Smooth muscle cell (in vitro differentiated cells): ENCODE data around the gene OR4B1. TPM values are rescaled to one million over a fixed set of nuclear protein-coding genes. Genes with fewer than 3 reads are reported as not detected.
"Not testable (repeated sequence)": the region's sequence is repeated elsewhere in the genome, so short reads cannot be mapped to it uniquely, and the experiment has no call there.

Experiments used
- DNase-seq: peaks from one replicate; lab custom pipeline; 2025; ENCODE audit not compliant: unreplicated experiment; lab: John Stamatoyannopoulos, UW
- H2AFZ ChIP-seq: fragments of 200-600 bp; sonication (generic); 2 replicates; pipeline ENCODE4 v1.6.0; 2016; ENCODE audit warnings: antibody characterized with exemption, low read depth, mild to moderate bottlenecking
- H3F3A ChIP-seq: fragments of 200-600 bp; sonication (generic); 2 replicates; pipeline ENCODE4 v1.6.0; 2017; ENCODE audit warnings: antibody characterized with exemption, low read depth
- H3K27ac ChIP-seq: fragments of 200-600 bp; sonication (generic); 2 replicates; pipeline ENCODE4 v1.5.1; 2016; ENCODE audit warnings: low read depth, mild to moderate bottlenecking
- H3K27me3 ChIP-seq: fragments of 200-600 bp; sonication (generic); 2 replicates; pipeline ENCODE4 v1.6.1; 2016; ENCODE audit warnings: low read depth, mild to moderate bottlenecking
- H3K36me3 ChIP-seq: fragments of 200-600 bp; sonication (generic); 2 replicates; pipeline ENCODE4 v1.5.1; 2016; ENCODE audit warnings: low read depth
- H3K4me1 ChIP-seq: fragments of 200-600 bp; sonication (generic); 2 replicates; pipeline ENCODE4 v1.5.1; 2016; ENCODE audit warnings: low read depth
- H3K4me2 ChIP-seq: fragments of 200-600 bp; sonication (generic); 2 replicates; pipeline ENCODE4 v1.6.0; 2016; ENCODE audit warnings: mild to moderate bottlenecking
- H3K4me3 ChIP-seq: fragments of 200-600 bp; sonication (generic); 2 replicates; pipeline ENCODE4 v1.5.1; 2016; ENCODE audit warnings: mild to moderate bottlenecking
- H3K79me2 ChIP-seq: fragments of 200-600 bp; sonication (generic); 2 replicates; pipeline ENCODE4 v1.6.0; 2016; ENCODE audit warnings: low read depth, mild to moderate bottlenecking
- H3K9ac ChIP-seq: fragments of 200-600 bp; sonication (generic); 2 replicates; pipeline ENCODE4 v1.6.0; 2016; ENCODE audit warnings: low read depth
- H3K9me3 ChIP-seq: fragments of 200-600 bp; sonication (generic); replicated peaks from 2 replicates; pipeline ENCODE4 v1.5.1; 2016; ENCODE audit warnings: low read depth
- H4K20me1 ChIP-seq: fragments of 200-600 bp; sonication (generic); 2 replicates; pipeline ENCODE4 v1.6.0; 2016; ENCODE audit warnings: low read depth
- WGBS: methylation state at CpG from one replicate; pipeline ENCODE4 v1.1.7; 2016; ENCODE audit warnings: low lambda C conversion rate; 5-methylcytosine and 5-hydroxymethylcytosine counted together
- polyA plus RNA-seq: library from polyadenylated mRNA; unstranded; fragments of >200 nt; fragmentation: Nextera tagmentation; extraction: Ambion mirVana; gene quantifications from 2 replicates; pipeline ENCODE4 v1.2.1, GENCODE V29; 2016
- total RNA-seq: library from RNA; depleted of rRNA; stranded (reverse); fragments of >200 nt; gene quantifications from 2 replicates; pipeline ENCODE4 v1.2.3, GENCODE V29; 2014
- TF ChIP-seq, protein P1 (sequence below): fragments of 200-600 bp; sonication (generic); IDR thresholded peaks from 2 replicates; pipeline ENCODE4 v1.5.1; 2017; ENCODE audit warnings: borderline replicate concordance, mild to moderate bottlenecking, antibody characterized with exemption; ENCODE audit not compliant: insufficient read depth, poor library complexity, severe bottlenecking

OR4B1 gene
- total and polyA plus RNA-seq, 2 experiments from 2014 or later = not detected

DNA sequence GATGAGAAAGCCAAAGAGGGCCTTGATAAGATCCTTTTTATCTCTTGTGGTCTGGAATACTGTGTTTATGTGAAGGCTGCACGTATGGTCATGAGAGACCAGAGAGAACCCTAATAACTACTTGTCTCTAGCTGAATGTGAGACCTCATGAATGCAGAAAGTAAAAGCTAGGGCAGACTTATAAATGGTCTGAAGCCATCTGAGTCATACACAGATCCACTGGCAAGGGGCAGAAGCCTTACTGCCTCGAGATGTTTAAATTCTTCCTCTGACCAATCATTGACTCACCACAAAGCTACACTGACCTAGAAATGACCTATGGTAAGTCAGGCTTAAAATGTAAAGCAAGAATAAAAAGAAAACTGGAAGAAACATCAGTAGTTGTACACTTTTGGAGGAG lies 22.7 kb upstream of the OR4B1 start:
- no peak overlapping the region for H2AFZ ChIP-seq
- H3K36me3 ChIP-seq = no peaks in the 10 kb centered on the region
- TF ChIP-seq, protein P1, sequence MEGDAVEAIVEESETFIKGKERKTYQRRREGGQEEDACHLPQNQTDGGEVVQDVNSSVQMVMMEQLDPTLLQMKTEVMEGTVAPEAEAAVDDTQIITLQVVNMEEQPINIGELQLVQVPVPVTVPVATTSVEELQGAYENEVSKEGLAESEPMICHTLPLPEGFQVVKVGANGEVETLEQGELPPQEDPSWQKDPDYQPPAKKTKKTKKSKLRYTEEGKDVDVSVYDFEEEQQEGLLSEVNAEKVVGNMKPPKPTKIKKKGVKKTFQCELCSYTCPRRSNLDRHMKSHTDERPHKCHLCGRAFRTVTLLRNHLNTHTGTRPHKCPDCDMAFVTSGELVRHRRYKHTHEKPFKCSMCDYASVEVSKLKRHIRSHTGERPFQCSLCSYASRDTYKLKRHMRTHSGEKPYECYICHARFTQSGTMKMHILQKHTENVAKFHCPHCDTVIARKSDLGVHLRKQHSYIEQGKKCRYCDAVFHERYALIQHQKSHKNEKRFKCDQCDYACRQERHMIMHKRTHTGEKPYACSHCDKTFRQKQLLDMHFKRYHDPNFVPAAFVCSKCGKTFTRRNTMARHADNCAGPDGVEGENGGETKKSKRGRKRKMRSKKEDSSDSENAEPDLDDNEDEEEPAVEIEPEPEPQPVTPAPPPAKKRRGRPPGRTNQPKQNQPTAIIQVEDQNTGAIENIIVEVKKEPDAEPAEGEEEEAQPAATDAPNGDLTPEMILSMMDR = no peak
- 50% methylated on average over 2 of the region's 2 CpGs for WGBS
- H3F3A ChIP-seq = no peaks in the 10 kb centered on the region
- no peaks in the 10 kb centered on the region for H3K4me1 ChIP-seq
- H3K27me3 ChIP-seq = no peaks in the 10 kb centered on the region
- H3K79me2 ChIP-seq = no peaks in the 10 kb centered on the region
- DNase-seq = no peak
- H3K27ac ChIP-seq = no peak overlapping the region
- H3K4me2 ChIP-seq = no peak overlapping the region
- H3K9ac ChIP-seq = no peak overlapping the region
- H4K20me1 ChIP-seq = no peaks in the 10 kb centered on the region
- H3K9me3 ChIP-seq = no peaks in the 10 kb centered on the region
- no peak overlapping the region for H3K4me3 ChIP-seq

DNA sequence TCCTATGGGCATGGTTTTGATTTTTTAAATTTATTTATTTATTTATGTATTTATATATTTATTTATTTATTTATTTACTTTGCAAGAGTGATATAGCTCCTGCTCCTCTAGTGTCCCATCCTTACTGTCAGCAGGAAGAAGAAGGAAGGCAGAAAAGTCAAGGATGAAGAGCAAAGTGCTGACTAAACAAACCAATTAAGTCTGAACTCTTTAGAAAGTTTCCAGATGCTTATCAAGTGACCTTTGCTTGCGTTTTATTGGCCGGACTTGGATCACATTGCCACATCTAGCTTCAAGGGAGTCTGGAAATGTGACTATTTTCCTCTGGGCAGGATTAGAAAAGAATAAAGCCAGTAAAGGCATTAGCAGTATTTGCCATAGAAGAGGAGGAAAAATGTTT lies 8.7 kb upstream of the OR4B1 start:
- H2AFZ ChIP-seq = no peak overlapping the region

GRCh38 chr11:48210052-48210451 lies 6.6 kb upstream of the OR4B1 start:
- DNase-seq = no peak
- Histone ChIP-seq H2AFZ (no peak overlapping the region), H4K20me1 (no peaks in the 10 kb centered on the region), H3K27me3 (no peaks in the 10 kb centered on the region), H3F3A (no peaks in the 10 kb centered on the region), H3K36me3 (peaks cover 3% of the 10 kb centered on the region), H3K4me3 (no peak overlapping the region), H3K4me2 (no peak overlapping the region), H3K9me3 (no peaks in the 10 kb centered on the region), H3K9ac (no peak overlapping the region), H3K4me1 (no peaks in the 10 kb centered on the region), H3K79me2 (no peaks in the 10 kb centered on the region), H3K27ac (no peak overlapping the region)
- 35% methylated on average over 7 of the region's 7 CpGs for WGBS
- TF ChIP-seq, protein P1 = no peak

More for the DNA sequence above, 8.7 kb upstream of the OR4B1 start:
- WGBS = 82% methylated on average over 2 of the region's 2 CpGs
- Histone ChIP-seq H3K36me3 (peaks cover 3% of the 10 kb centered on the region), H3K4me2 (no peak overlapping the region), H3K4me3 (no peak overlapping the region), H3K9me3 (peaks cover 5% of the 10 kb centered on the region), H3F3A (no peaks in the 10 kb centered on the region), H3K27ac (no peak overlapping the region), H3K79me2 (no peaks in the 10 kb centered on the region), H3K9ac (no peak overlapping the region), H4K20me1 (no peaks in the 10 kb centered on the region), H3K27me3 (no peaks in the 10 kb centered on the region), H3K4me1 (no peaks in the 10 kb centered on the region)
- no peak for DNase-seq
- TF ChIP-seq, protein P1 = no peak

- DNase-seq = no peak
- Histone ChIP-seq H3F3A (no peaks in the 10 kb centered on the region), H4K20me1 (no peaks in the 10 kb centered on the region), H3K4me3 (no peak overlapping the region), H3K9me3 (no peaks in the 10 kb centered on the region), H3K27ac (no peak overlapping the region), H3K9ac (no peak overlapping the region), H3K36me3 (no peaks in the 10 kb centered on the region), H3K4me1 (no peaks in the 10 kb centered on the region), H3K79me2 (no peaks in the 10 kb centered on the region), H3K4me2 (no peak overlapping the region), H3K27me3 (no peaks in the 10 kb centered on the region), H2AFZ (no peak overlapping the region)
- WGBS = 91% methylated on average over 17 of the region's 18 CpGs
- TF ChIP-seq, protein P1 = no peak
Measured at GRCh38 chr11:48228761-48229160, 12.2 kb downstream of the OR4B1 start.

GRCh38 chr11:48230057-48230456 lies 13.4 kb downstream of the OR4B1 start:
- H3K4me3 ChIP-seq, DNase-seq, H4K20me1 ChIP-seq, H3K27ac ChIP-seq, H3K4me1 ChIP-seq, H3F3A ChIP-seq, H3K9ac ChIP-seq, H3K9me3 ChIP-seq, H3K36me3 ChIP-seq, H3K79me2 ChIP-seq, H3K4me2 ChIP-seq, H3K27me3 ChIP-seq, H2AFZ ChIP-seq: not testable (repeated sequence)
- 84% methylated on average over 11 of the region's 11 CpGs for WGBS
